A549 (cell line): ENCODE measurements around the gene TAMM41. TPM values are rescaled to one million over a fixed set of nuclear protein-coding genes. Genes with fewer than 3 reads are reported as not detected.
A peak's percentile ranks its signal among the peaks of the same experiment; 100 is the strongest.

Source experiments
- ATAC-seq, 2 experiments: fragments of 200-7000 bp in 1 of 2; fragments of >200 bp in 1 of 2; cut with Nextera tagmentation in 1 of 2; cut with Tn5 transposase in 1 of 2; 3 replicates each; pipeline versions ENCODE4 v1.8.0 to v1.9.1; 2018 to 2020; ENCODE audit warnings: mild to moderate bottlenecking in 1 of 2, moderate library complexity in 1 of 2
- CTCF ChIA-PET: fragments of 300-600 bp; sonication (Branson Sonifier 250); formaldehyde crosslinking; extraction: SDS; loops from one replicate; lab custom pipeline; 2021; ENCODE audit warnings: antibody characterized with exemption, inconsistent platforms; lab: Yijun Ruan, JAX
- POLR2A ChIA-PET: fragments of 350-600 bp; formaldehyde crosslinking; extraction: SDS; loops from one replicate; lab custom pipeline; 2021; ENCODE audit warnings: antibody characterized with exemption, inconsistent platforms; lab: Yijun Ruan, JAX
- DNase-seq, 2 experiments: peaks; one replicate each; pipeline versions ENCODE4 v3.0.0 to v3.0.0-alpha.2; 2011 to 2016; ENCODE audit warnings: low read depth in 1 of 2, low spot score in 1 of 2
- FAIRE-seq: peaks from 2 replicates; lab custom pipeline; 2011; peaks lifted over from hg19 to GRCh38; lab: Jason Lieb, UNC
- H3K27ac ChIP-seq, 2 experiments: fragments of >200 bp; sonication (Bioruptor Twin); formaldehyde crosslinking; 3 replicates each; pipeline ENCODE4 v1.5.1; 2016 to 2017
- H3K4me1 ChIP-seq: fragments of >200 bp; sonication (Bioruptor Twin); formaldehyde crosslinking; 3 replicates; pipeline ENCODE4 v1.6.1; 2016
- H3K4me2 ChIP-seq: fragments of >200 bp; sonication (Bioruptor Twin); formaldehyde crosslinking; 3 replicates; pipeline ENCODE4 v1.6.1; 2016
- H3K4me3 ChIP-seq: fragments of >200 bp; sonication (Bioruptor Twin); formaldehyde crosslinking; 3 replicates; pipeline ENCODE4 v1.5.1; 2016
- H3K9me3 ChIP-seq: fragments of >200 bp; sonication (Bioruptor Twin); formaldehyde crosslinking; 3 replicates; pipeline ENCODE4 v1.6.1; 2016
- BHLHE40 ChIP-seq: IDR thresholded peaks from 2 replicates; pipeline ENCODE4 v1.6.1; 2012; ENCODE audit warnings: low read depth, low read length, inconsistent platforms
- CBX2 ChIP-seq: fragments of 200-600 bp; sonication (generic); IDR thresholded peaks from 2 replicates; pipeline ENCODE4 v1.6.1; 2016; ENCODE audit warnings: low read depth, mild to moderate bottlenecking, borderline replicate concordance
- CBX8 ChIP-seq: fragments of 200-600 bp; sonication (generic); IDR thresholded peaks from 2 replicates; pipeline ENCODE4 v1.6.1; 2016
- CHD4 ChIP-seq: fragments of 200-600 bp; sonication (generic); IDR thresholded peaks from 2 replicates; pipeline ENCODE4 v1.6.1; 2016; ENCODE audit warnings: antibody characterized with exemption, mild to moderate bottlenecking, borderline replicate concordance
- CTCF ChIP-seq: fragments of >200 bp; sonication (Bioruptor Twin); formaldehyde crosslinking; IDR thresholded peaks from 3 replicates; pipeline ENCODE4 v1.5.1; 2016
- EHF ChIP-seq: fragments of 250-450 bp; sonication (Bioruptor Pico); IDR thresholded peaks from 2 replicates; pipeline ENCODE4 v1.5.0; 2020; ENCODE audit warnings: mild to moderate bottlenecking
- EHMT2 ChIP-seq: fragments of 200-600 bp; sonication (generic); IDR thresholded peaks from 2 replicates; pipeline ENCODE4 v1.6.1; 2016; ENCODE audit warnings: antibody characterized with exemption, low read depth, mild to moderate bottlenecking, moderate library complexity
- FOSB ChIP-seq: fragments of 250-450 bp; sonication (Bioruptor Pico); IDR thresholded peaks from 2 replicates; pipeline ENCODE4 v1.5.0; 2020; ENCODE audit warnings: mild to moderate bottlenecking, moderate library complexity
- FOSL2 ChIP-seq, 2 experiments: fragments of 450-650 bp in 1 of 2; fragments of >200 bp in 1 of 2; sonication (Bioruptor Twin) in 1 of 2; formaldehyde crosslinking; IDR thresholded peaks; 2 replicates each; pipeline versions ENCODE4 v1.5.0 to v1.6.1; 2016 to 2020; ENCODE audit warnings: mild to moderate bottlenecking in 1 of 2, moderate library complexity in 1 of 2
- MAFK ChIP-seq: fragments of 450-650 bp; IDR thresholded peaks from 2 replicates; pipeline ENCODE4 v1.6.1; 2014; ENCODE audit not compliant: partially characterized antibody
- MAX ChIP-seq: IDR thresholded peaks from 2 replicates; pipeline ENCODE4 v1.6.1; 2012
- NFE2L2 ChIP-seq: fragments of 150-350 bp; conservative IDR thresholded peaks from 2 replicates; pipeline ENCODE4 v1.6.1; 2014; ENCODE audit warnings: low read length
- POLR2A ChIP-seq: IDR thresholded peaks from 2 replicates; pipeline ENCODE4 v1.6.1; 2012; ENCODE audit warnings: mild to moderate bottlenecking, low read length
- POLR2AphosphoS2 ChIP-seq: conservative IDR thresholded peaks from 2 replicates; pipeline ENCODE4 v1.6.1; 2012; ENCODE audit warnings: low read length, improper control_type of control experiment, inconsistent platforms
- RARB ChIP-seq: fragments of 250-450 bp; sonication (Bioruptor Pico); IDR thresholded peaks from 2 replicates; pipeline ENCODE4 v1.8.0; 2021; ENCODE audit warnings: mild to moderate bottlenecking, moderate library complexity
- RCOR1 ChIP-seq: fragments of 150-350 bp; IDR thresholded peaks from 2 replicates; pipeline ENCODE4 v1.6.1; 2014; ENCODE audit warnings: antibody characterized with exemption, low read length, low read depth
- RFX5 ChIP-seq: fragments of 450-650 bp; IDR thresholded peaks from 2 replicates; pipeline ENCODE4 v1.7.1; 2014; ENCODE audit warnings: antibody characterized with exemption, mild to moderate bottlenecking, moderate library complexity
- SMC3 ChIP-seq: fragments of >200 bp; sonication (Bioruptor Twin); formaldehyde crosslinking; IDR thresholded peaks from 3 replicates; pipeline ENCODE4 v1.6.1; 2018; ENCODE audit warnings: inconsistent platforms
- ZC3H11A ChIP-seq: fragments of 450-650 bp; IDR thresholded peaks from 2 replicates; pipeline ENCODE4 v1.6.1; 2014; ENCODE audit warnings: antibody characterized with exemption, mild to moderate bottlenecking
- ZFP36 ChIP-seq: fragments of 450-650 bp; IDR thresholded peaks from 2 replicates; pipeline ENCODE4 v1.6.1; 2014; ENCODE audit warnings: borderline replicate concordance; ENCODE audit not compliant: partially characterized antibody
- WGBS: methylation state at CpG from one replicate; pipeline ENCODE4 v1.1.6; 2017; ENCODE audit errors: missing lambda C conversion rate; 5-methylcytosine and 5-hydroxymethylcytosine counted together
- polyA plus RNA-seq, 4 experiments: library from polyadenylated mRNA; depleted of rRNA in 3 of 4; stranded (reverse); fragments of >200 nt; fragmentation: RNase III in 1 of 4; extraction: RNeasy Plus Mini Kit Qiagen cat#74134 plus additional on column Dnase treatment in 1 of 4; gene quantifications; 2 replicates in 3 of 4; 3 replicates in 1 of 4; pipeline ENCODE4 v1.2.3, GENCODE V29; 2011 to 2017
- TF ChIP-seq, protein P1 (sequence below): fragments of 450-650 bp; IDR thresholded peaks from 2 replicates; pipeline ENCODE4 v1.6.1; 2014; ENCODE audit warnings: antibody characterized with exemption
- TF ChIP-seq, protein P2 (sequence below): fragments of >200 bp; sonication (Bioruptor Twin); formaldehyde crosslinking; IDR thresholded peaks from 2 replicates; pipeline ENCODE4 v1.6.1; 2016

The TAMM41 gene
- polyA plus RNA-seq, 2 of the 4 experiments (the other 2 are of a cell fraction): 16.1 to 17.5 TPM

DNA sequence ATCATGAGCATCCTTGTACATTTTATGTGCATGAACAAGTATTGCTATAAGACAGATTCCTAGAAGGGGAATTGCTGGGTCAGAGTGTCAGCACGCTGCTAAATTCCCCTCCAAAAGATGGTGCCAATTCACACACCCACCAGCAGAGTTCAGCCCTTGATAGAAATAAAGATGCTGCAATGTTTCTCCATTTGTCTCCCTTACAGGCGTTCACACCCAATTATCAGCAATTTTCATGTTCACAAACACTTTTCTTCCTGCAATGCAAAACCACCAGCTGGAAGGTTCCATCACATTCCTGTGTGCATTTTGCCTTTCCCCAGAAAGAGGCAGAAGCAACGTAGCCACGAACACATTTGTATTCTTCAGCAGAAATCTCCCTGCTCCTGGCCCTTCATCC, 3.3 kb upstream of the TAMM41 start:
- Histone ChIP-seq H3K4me3 (no peak overlapping the region), H3K27ac (no peak overlapping the region), H3K4me1 (peaks cover 11% of the 10 kb centered on the region; the same call in 2 of the 3 replicates), H3K4me2 (no peak overlapping the region), H3K9me3 (no peaks in the 10 kb centered on the region)
- 58% methylated on average over 4 of the region's 4 CpGs for WGBS
- DNase-seq: no peak
- ChIA-PET POLR2A (no interaction called here), CTCF (no interaction called here)
- ATAC-seq: no peak
- TF ChIP-seq ZC3H11A (no peak), RFX5 (no peak), EHMT2 (no peak), RARB (CRISPR knock-in tag) (no peak), NFE2L2 (no peak)
- FAIRE-seq: no peak

DNA sequence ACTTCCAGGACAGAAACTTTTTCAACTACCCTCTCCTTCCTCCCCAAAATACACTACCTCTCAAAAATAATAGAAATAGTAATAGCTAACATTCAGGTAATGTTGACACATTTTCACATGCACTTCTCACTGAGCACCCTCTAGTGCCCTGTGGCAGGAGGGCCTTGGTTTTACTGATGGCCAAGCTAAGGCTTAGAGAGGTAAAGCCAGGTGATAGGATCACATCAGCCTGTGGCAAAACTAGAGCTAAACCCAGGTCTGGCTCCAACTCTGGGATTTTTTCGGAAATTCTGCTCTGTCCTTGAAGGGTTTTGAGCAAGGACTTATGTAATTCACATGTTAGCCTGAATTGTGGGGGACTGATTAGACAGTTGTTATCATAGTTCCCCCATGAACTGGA, 922 bp upstream of the TAMM41 start:
- peak overlapping the region; percentile 71; the same call in 2 of the 3 replicates for H3K4me2 ChIP-seq
- WGBS: 21% methylated on average over 1 of the region's 1 CpG

GRCh38 chr3:11845651-11846050, 1.0 kb downstream of the TAMM41 start:
- 28% methylated on average over 5 of the region's 5 CpGs for WGBS
- H3K9me3 ChIP-seq: peaks cover 2% of the 10 kb centered on the region; the same call in 1 of the 3 replicates
- peaks cover 15% of the 10 kb centered on the region; the same call in 2 of the 3 replicates for H3K4me1 ChIP-seq
- ChIA-PET CTCF (interaction anchor here (2.4 to 2.5 kb wide), 2 partner anchors 9 to 12 kb away, joined by 9 to 14 read pairs; no protein-coding TSS in a partner anchor), POLR2A (no interaction called here)
- FAIRE-seq (no peak), ATAC-seq (no peak), DNase-seq (peak in 1 of 2 experiments; percentile 41)
- peak overlapping the region; percentile 88 to 93 for H3K27ac ChIP-seq
- H3K4me3 ChIP-seq: peak overlapping the region; percentile 94
- TF ChIP-seq MAFK (peak; percentile 83), CBX2 (no peak), RCOR1 (no peak)
- H3K4me2 ChIP-seq: peak overlapping the region; percentile 99

More for the DNA sequence above, 922 bp upstream of the TAMM41 start:
- Histone ChIP-seq H3K27ac (no peak overlapping the region), H3K4me3 (no peak overlapping the region), H3K4me1 (peaks cover 15% of the 10 kb centered on the region; the same call in 2 of the 3 replicates), H3K9me3 (no peaks in the 10 kb centered on the region)
- ChIA-PET POLR2A (no interaction called here), CTCF (interaction anchor here (0.5 to 2.5 kb wide), 8 partner anchors 9 to 507 kb away, joined by 3 to 14 read pairs (median 4); no protein-coding TSS in a partner anchor)
- TF ChIP-seq MAFK: no peak
- no peak for TF ChIP-seq FOSB (CRISPR knock-in tag)
- ATAC-seq (peak; percentile 25 to 66; a peak in 5 of 6 replicates), FAIRE-seq (no peak), DNase-seq (no peak)

DNA sequence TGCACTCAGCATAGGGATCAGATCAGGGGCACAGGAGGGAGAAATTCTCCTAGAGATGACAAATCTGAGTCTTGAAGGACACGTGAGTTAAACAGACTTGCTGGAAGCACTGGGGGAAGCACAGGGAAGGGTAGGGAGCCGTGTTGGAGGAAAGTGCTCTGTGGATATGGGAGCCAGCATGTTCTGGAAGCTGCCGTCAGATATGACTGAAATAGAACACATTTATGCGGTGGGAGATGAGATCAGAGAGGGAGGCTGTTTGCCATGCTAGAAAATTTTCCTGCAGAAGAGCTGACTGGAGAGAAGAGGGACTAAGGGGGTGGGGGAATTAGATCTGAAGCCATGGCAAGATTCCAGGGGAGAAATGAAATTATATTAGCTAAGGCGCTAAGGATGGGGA, 1.8 kb downstream of the TAMM41 start:
- Histone ChIP-seq H3K27ac (no peak overlapping the region), H3K9me3 (peaks cover 10% of the 10 kb centered on the region; the same call in 2 of the 3 replicates), H3K4me1 (peaks cover 15% of the 10 kb centered on the region; the same call in 2 of the 3 replicates), H3K4me2 (peak overlapping the region; percentile 99), H3K4me3 (no peak overlapping the region; the same call in 2 of the 3 replicates)
- WGBS: 71% methylated on average over 5 of the region's 5 CpGs
- ChIA-PET POLR2A (no interaction called here), CTCF (interaction anchor here (0.7 to 1.5 kb wide), 2 partner anchors 9 to 418 kb away, joined by 3 to 10 read pairs; no protein-coding TSS in a partner anchor)
- ATAC-seq: no peak
- TF ChIP-seq ZFP36: no peak
- TF ChIP-seq, protein P1, sequence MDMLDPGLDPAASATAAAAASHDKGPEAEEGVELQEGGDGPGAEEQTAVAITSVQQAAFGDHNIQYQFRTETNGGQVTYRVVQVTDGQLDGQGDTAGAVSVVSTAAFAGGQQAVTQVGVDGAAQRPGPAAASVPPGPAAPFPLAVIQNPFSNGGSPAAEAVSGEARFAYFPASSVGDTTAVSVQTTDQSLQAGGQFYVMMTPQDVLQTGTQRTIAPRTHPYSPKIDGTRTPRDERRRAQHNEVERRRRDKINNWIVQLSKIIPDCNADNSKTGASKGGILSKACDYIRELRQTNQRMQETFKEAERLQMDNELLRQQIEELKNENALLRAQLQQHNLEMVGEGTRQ: no peak
- TF ChIP-seq POLR2AphosphoS2: no peak
- TF ChIP-seq FOSB (CRISPR knock-in tag): no peak
- no peak for TF ChIP-seq CBX8
- TF ChIP-seq MAX: no peak
- TF ChIP-seq, protein P2, sequence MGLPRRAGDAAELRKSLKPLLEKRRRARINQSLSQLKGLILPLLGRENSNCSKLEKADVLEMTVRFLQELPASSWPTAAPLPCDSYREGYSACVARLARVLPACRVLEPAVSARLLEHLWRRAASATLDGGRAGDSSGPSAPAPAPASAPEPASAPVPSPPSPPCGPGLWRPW: no peak
- no peak for TF ChIP-seq POLR2A
- TF ChIP-seq CTCF: no peak
- TF ChIP-seq RARB (CRISPR knock-in tag): no peak
- no peak for TF ChIP-seq BHLHE40
- TF ChIP-seq SMC3: no peak
- no peak for TF ChIP-seq EHMT2
- no peak for TF ChIP-seq EHF
- TF ChIP-seq CHD4: no peak
- TF ChIP-seq FOSL2 (IDR thresholded peaks at IDR 0.05): no peak
- no peak for TF ChIP-seq FOSL2 (CRISPR knock-in tag; IDR thresholded peaks at IDR 0.05)
- no peak for DNase-seq
- FAIRE-seq: no peak
